Heart left ventricle (tissue), 13 donors: ENCODE results near the gene MAN1C1.

Experiments used
- POLR2A ChIP-seq, 2 donors: fragments of 450-650 bp; IDR thresholded peaks; one replicate each; pipeline ENCODE4 v1.6.1; 2017; ENCODE audit warnings: antibody characterized with exemption in 2 of 2, mild to moderate bottlenecking in 2 of 2, moderate library complexity in 2 of 2
- TF ChIP-seq, protein P1 (sequence below), 12 donors: fragments of 200-600 bp; sonication (generic) in 4 of 12; IDR thresholded peaks; one replicate each; pipeline versions ENCODE4 v1.5.0 to v1.8.0; 2018 to 2022; ENCODE audit warnings: antibody characterized with exemption in 12 of 12, mild to moderate bottlenecking in 5 of 12
- donor health status: ischemic (EF 13 %, LVEDD 7.1; RV severe dilation, severe dysfunction).
- donor health status: DM: no; HTN: yes; CAD: no.
- donor health status: DM: no; HTN: no; CAD: no.
- donor health status: ischemic (EF 25% LVEDD 6.9; RV normal size, moderate dysfunction).
- donor health status: ischemic (EF 25% LVEDD 5.7; RV mildly dilated, moderate dysfunction).
- donor health status: ischemic (EF 35%, LVEDD 5.7; RV mildly dilated, moderate dysfunction).
- donor health status: nonischemic (EF 11% LVEDD 7.7; RV severe dilation, severe dysfunction).
- donor health status: DM: yes; HTN: yes; CAD: no.
- donor health status: PGD.
- donor health status: ischemic (EF 29% LVEDD 5.4; RV normal size, mild dysfunction).
- donor health status: nonischemic (EF 23%, LVEDD 6.1; RV moderate dilation, normal function).

DNA sequence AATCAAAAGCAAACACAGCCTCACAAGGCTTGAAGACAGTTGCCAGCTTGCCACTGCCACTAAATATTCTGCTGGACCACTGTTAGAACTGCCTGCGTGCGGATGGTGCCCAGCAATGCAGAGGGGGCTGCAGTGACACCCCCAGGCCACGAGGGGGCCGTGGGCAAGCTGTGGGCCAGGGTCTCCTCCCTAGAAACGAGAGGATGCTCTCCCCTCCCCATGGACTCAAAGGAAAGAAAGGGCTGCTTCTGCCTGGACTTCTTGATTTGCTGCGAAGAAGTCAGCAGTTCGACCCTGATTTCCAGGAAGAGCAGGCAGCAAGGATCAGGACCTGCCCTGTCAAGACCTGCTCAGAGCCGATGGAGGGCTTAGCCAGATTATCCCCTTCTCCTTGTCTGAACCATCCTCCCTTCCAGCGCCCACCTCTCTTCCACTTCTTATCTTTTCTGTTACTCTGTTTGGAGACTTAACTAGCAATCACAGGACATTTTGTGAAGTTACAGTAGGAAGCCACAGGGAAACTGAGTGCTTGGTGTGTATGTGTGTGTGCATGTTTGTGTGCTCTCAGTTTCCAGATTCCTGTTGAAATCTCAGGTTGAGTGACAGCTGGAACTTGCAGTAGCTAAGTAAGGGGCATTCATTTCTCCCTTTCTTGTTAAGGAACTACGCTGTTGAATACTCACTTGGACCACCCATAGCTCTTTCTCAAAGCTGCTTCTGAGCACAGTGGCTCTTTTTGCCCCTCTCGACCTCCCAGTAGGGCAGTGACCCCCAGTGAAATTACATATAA, 2.7 kb downstream of the MAN1C1 start:
- TF ChIP-seq, protein P1, sequence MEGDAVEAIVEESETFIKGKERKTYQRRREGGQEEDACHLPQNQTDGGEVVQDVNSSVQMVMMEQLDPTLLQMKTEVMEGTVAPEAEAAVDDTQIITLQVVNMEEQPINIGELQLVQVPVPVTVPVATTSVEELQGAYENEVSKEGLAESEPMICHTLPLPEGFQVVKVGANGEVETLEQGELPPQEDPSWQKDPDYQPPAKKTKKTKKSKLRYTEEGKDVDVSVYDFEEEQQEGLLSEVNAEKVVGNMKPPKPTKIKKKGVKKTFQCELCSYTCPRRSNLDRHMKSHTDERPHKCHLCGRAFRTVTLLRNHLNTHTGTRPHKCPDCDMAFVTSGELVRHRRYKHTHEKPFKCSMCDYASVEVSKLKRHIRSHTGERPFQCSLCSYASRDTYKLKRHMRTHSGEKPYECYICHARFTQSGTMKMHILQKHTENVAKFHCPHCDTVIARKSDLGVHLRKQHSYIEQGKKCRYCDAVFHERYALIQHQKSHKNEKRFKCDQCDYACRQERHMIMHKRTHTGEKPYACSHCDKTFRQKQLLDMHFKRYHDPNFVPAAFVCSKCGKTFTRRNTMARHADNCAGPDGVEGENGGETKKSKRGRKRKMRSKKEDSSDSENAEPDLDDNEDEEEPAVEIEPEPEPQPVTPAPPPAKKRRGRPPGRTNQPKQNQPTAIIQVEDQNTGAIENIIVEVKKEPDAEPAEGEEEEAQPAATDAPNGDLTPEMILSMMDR (IDR thresholded peaks at IDR 0.05): peak; percentile 76 to 93 (median 87)
- TF ChIP-seq POLR2A (IDR thresholded peaks at IDR 0.05): no peak
